H1 (cell line): Measurements from ENCODE around the gene LTBR.

Source experiments
- EZH2 ChIP-seq: fragments of 200-600 bp; sonication (generic); IDR thresholded peaks from 2 replicates; pipeline ENCODE4 v1.7.1; 2012; ENCODE audit warnings: low read depth, mild to moderate bottlenecking, moderate library complexity, low read length, inconsistent platforms; ENCODE audit not compliant: severe bottlenecking
- MAX ChIP-seq: IDR thresholded peaks from 2 replicates; pipeline ENCODE4 v1.6.1; 2012; ENCODE audit warnings: inconsistent platforms
- TCF12 ChIP-seq: IDR thresholded peaks from 2 replicates; pipeline ENCODE4 v1.6.1; 2011; ENCODE audit warnings: low read depth, mild to moderate bottlenecking, low read length
- TEAD4 ChIP-seq: IDR thresholded peaks from 2 replicates; pipeline ENCODE4 v1.6.1; 2012; ENCODE audit warnings: low read depth, low read length, inconsistent platforms, mixed read lengths

GRCh38 chr12:6374786-6375160 lies 9.2 kb upstream of the LTBR start:
- TF ChIP-seq MAX (no peak), TCF12 (no peak), EZH2 (no peak), TEAD4 (no peak)
